IMR-90 (cell line): ENCODE results near the gene PBX3. TPM values are rescaled to one million over a fixed set of nuclear protein-coding genes. Genes with fewer than 3 reads are reported as not detected.

ENCODE experiments used
- ATAC-seq: fragments of 200-7000 bp; cut with Tn5 transposase; 2 replicates; pipeline ENCODE4 v1.9.1; 2020; ENCODE audit warnings: low read depth, mild to moderate bottlenecking, moderate library complexity
- BruUV-seq: library from RNA; stranded (reverse); fragments of 400-500 nt; replicated peaks from 2 replicates; lab custom pipeline; 2021; lab: Mats Ljungman, UMichigan
- CTCF ChIA-PET: fragments of 300-600 bp; formaldehyde crosslinking; extraction: SDS; loops from one replicate; lab custom pipeline; 2021; ENCODE audit warnings: antibody characterized with exemption; lab: Yijun Ruan, JAX
- POLR2A ChIA-PET: fragments of 300-600 bp; sonication (Branson Sonifier 250); formaldehyde crosslinking; loops from one replicate; lab custom pipeline; 2022; ENCODE audit warnings: antibody characterized with exemption; ENCODE audit not compliant: unreplicated experiment; lab: Charles Lee
- DNase-seq: peaks from one replicate; pipeline ENCODE4 v3.0.0; 2013
- H2AFZ ChIP-seq: replicated peaks from 2 replicates; pipeline ENCODE3; 2013; ENCODE audit warnings: low read length, mild to moderate bottlenecking; ENCODE audit not compliant: poor library complexity
- H2AK5ac ChIP-seq: 2 replicates; pipeline ENCODE4 v1.6.1; 2013; ENCODE audit warnings: low read depth, low read length, inconsistent platforms
- H2AK9ac ChIP-seq: replicated peaks from 2 replicates; pipeline ENCODE3; 2013; ENCODE audit warnings: mild to moderate bottlenecking, low read depth, low read length, moderate library complexity; ENCODE audit not compliant: poor library complexity
- H2BK120ac ChIP-seq: 2 replicates; pipeline ENCODE4 v1.6.1; 2013; ENCODE audit warnings: low read depth, low read length, inconsistent platforms
- H2BK15ac ChIP-seq: 3 replicates; pipeline ENCODE4 v1.6.1; 2013; ENCODE audit warnings: low read depth, low read length, inconsistent platforms
- H2BK20ac ChIP-seq: 2 replicates; pipeline ENCODE4 v1.6.1; 2013; ENCODE audit warnings: low read depth, mild to moderate bottlenecking, inconsistent platforms, low read length, moderate library complexity
- H2BK5ac ChIP-seq: 2 replicates; pipeline ENCODE4 v1.6.1; 2013; ENCODE audit warnings: mild to moderate bottlenecking, low read depth, low read length, inconsistent platforms; ENCODE audit not compliant: poor library complexity, severe bottlenecking
- H3K14ac ChIP-seq: replicated peaks from 2 replicates; pipeline ENCODE4 v1.6.1; 2013; ENCODE audit warnings: low read depth, low read length, inconsistent platforms
- H3K18ac ChIP-seq: 2 replicates; pipeline ENCODE4 v1.6.1; 2013; ENCODE audit warnings: low read depth, low read length, control low read depth
- H3K23ac ChIP-seq: 2 replicates; pipeline ENCODE4 v1.6.1; 2013; ENCODE audit warnings: low read depth, low read length, inconsistent platforms
- H3K27ac ChIP-seq: 2 replicates; pipeline ENCODE4 v1.5.1; 2013; ENCODE audit warnings: mild to moderate bottlenecking, control low read depth, low read length; ENCODE audit not compliant: insufficient read depth
- H3K27me3 ChIP-seq: 2 replicates; pipeline ENCODE4 v1.6.1; 2013; ENCODE audit warnings: low read length; ENCODE audit not compliant: control insufficient read depth, insufficient read depth
- H3K36me3 ChIP-seq: 2 replicates; pipeline ENCODE4 v1.6.1; 2013; ENCODE audit warnings: low read length, mixed read lengths; ENCODE audit not compliant: control insufficient read depth, insufficient read depth
- H3K4ac ChIP-seq: 2 replicates; pipeline ENCODE4 v1.6.1; 2013; ENCODE audit warnings: low read depth, low read length, inconsistent platforms
- H3K4me1 ChIP-seq: 2 replicates; pipeline ENCODE4 v1.6.1; 2013; ENCODE audit warnings: low read length, mixed read lengths; ENCODE audit not compliant: control insufficient read depth, insufficient read depth
- H3K4me2 ChIP-seq: 2 replicates; pipeline ENCODE4 v1.6.1; 2013; ENCODE audit warnings: low read depth, mild to moderate bottlenecking, control low read depth, low read length, moderate library complexity
- H3K4me3 ChIP-seq: 2 replicates; pipeline ENCODE4 v1.5.1; 2013; ENCODE audit warnings: low read depth, mild to moderate bottlenecking, control low read depth, low read length, moderate library complexity; ENCODE audit not compliant: insufficient read depth
- H3K56ac ChIP-seq: 2 replicates; pipeline ENCODE4 v1.6.1; 2013; ENCODE audit warnings: low read length, inconsistent platforms; ENCODE audit not compliant: insufficient read depth; ENCODE audit errors: extremely low read depth
- H3K79me1 ChIP-seq, 2 experiments: 2 replicates each; pipeline ENCODE4 v1.6.1; 2013; ENCODE audit warnings: low read length in 2 of 2, inconsistent platforms in 1 of 2, low read depth in 1 of 2
- H3K9ac ChIP-seq: 2 replicates; pipeline ENCODE4 v1.6.1; 2013; ENCODE audit warnings: low read depth, low read length, control low read depth
- H3K9me1 ChIP-seq: 2 replicates; pipeline ENCODE4 v1.6.1; 2013; ENCODE audit warnings: low read length, inconsistent platforms; ENCODE audit not compliant: insufficient read depth
- H3K9me3 ChIP-seq: 2 replicates; pipeline ENCODE4 v1.6.1; 2013; ENCODE audit warnings: low read length; ENCODE audit not compliant: control insufficient read depth, insufficient read depth
- H4K20me1 ChIP-seq: 2 replicates; pipeline ENCODE4 v1.6.1; 2013; ENCODE audit warnings: low read length, inconsistent platforms; ENCODE audit not compliant: insufficient read depth
- H4K5ac ChIP-seq: 2 replicates; pipeline ENCODE4 v1.6.1; 2013; ENCODE audit warnings: mild to moderate bottlenecking, low read depth, low read length, control low read depth
- H4K8ac ChIP-seq, 2 experiments: 2 replicates each; pipeline ENCODE4 v1.6.1; 2013; ENCODE audit warnings: low read depth in 2 of 2, low read length in 2 of 2, control low read depth in 1 of 2, inconsistent platforms in 1 of 2
- H4K91ac ChIP-seq: 2 replicates; pipeline ENCODE4 v1.6.1; 2013; ENCODE audit warnings: low read depth, low read length, inconsistent platforms; ENCODE audit not compliant: insufficient read depth
- CHD1 ChIP-seq: IDR thresholded peaks from 2 replicates; pipeline ENCODE4 v1.6.1; 2012; ENCODE audit warnings: low read depth, low read length, improper control_type of control experiment
- CTCF ChIP-seq: conservative IDR thresholded peaks from 2 replicates; pipeline ENCODE4 v1.5.1; 2012; ENCODE audit warnings: mild to moderate bottlenecking, low read depth, low read length, improper control_type of control experiment
- MAFK ChIP-seq: IDR thresholded peaks from 2 replicates; pipeline ENCODE4 v1.6.1; 2012; ENCODE audit warnings: low read depth, low read length, improper control_type of control experiment
- MAZ ChIP-seq: IDR thresholded peaks from 2 replicates; pipeline ENCODE4 v1.6.1; 2012; ENCODE audit warnings: low read depth, mild to moderate bottlenecking, low read length, improper control_type of control experiment, moderate library complexity, borderline replicate concordance
- NFE2L2 ChIP-seq: fragments of 150-350 bp; IDR thresholded peaks from 2 replicates; pipeline ENCODE4 v1.6.1; 2016; ENCODE audit warnings: low read depth, mild to moderate bottlenecking, low read length
- POLR2A ChIP-seq: IDR thresholded peaks from 2 replicates; pipeline ENCODE4 v1.6.1; 2012; ENCODE audit warnings: mild to moderate bottlenecking, low read depth, low read length
- RCOR1 ChIP-seq: IDR thresholded peaks from 2 replicates; pipeline ENCODE4 v1.6.1; 2012; ENCODE audit warnings: mild to moderate bottlenecking, low read length, improper control_type of control experiment; ENCODE audit not compliant: insufficient replicate concordance
- RFX5 ChIP-seq: IDR thresholded peaks from 2 replicates; pipeline ENCODE4 v1.8.0; 2012; ENCODE audit warnings: low read depth, mild to moderate bottlenecking, low read length, moderate library complexity
- SMC3 ChIP-seq: fragments of 150-350 bp; IDR thresholded peaks from 2 replicates; pipeline ENCODE4 v1.6.1; 2016; ENCODE audit warnings: low read depth, mild to moderate bottlenecking, antibody characterized with exemption, low read length, moderate library complexity
- WGBS, 2 experiments: methylation state at CpG; one replicate each; pipeline versions ENCODE4 v1.1.5 to v1.1.7; 2013; ENCODE audit warnings: missing lambda C conversion rate in 2 of 2; ENCODE audit not compliant: insufficient read length in 1 of 2; ENCODE audit errors: extremely low coverage in 2 of 2; 5-methylcytosine and 5-hydroxymethylcytosine counted together
- dilution Hi-C: fragments of 300-500 bp; cut with HindIII; formaldehyde crosslinking; loops from one replicate; pipeline ENCODE4 v1.14.3; 2018; ENCODE audit warnings: low sequenced_read_pairs; ENCODE audit not compliant: unreplicated experiment
- in situ Hi-C: fragments of 300-500 bp; cut with MboI; formaldehyde crosslinking; loops from 3 replicates; pipeline ENCODE4 v1.14.3; 2019; ENCODE audit warnings: low sequenced_read_pairs, inconsistent platforms, mixed read lengths
- intact Hi-C: fragments of 100-400 bp; cut with micrococcal nuclease; formaldehyde crosslinking; loops from 2 replicates; pipeline ENCODE4 v1.10.0; 2022
- polyA plus RNA-seq, 3 experiments: library from polyadenylated mRNA; depleted of rRNA; stranded (reverse); fragments of >200 nt; gene quantifications; 2 replicates each; pipeline ENCODE4 v1.2.3, GENCODE V29; 2012; ENCODE audit warnings: low replicate concordance in 1 of 3
- total RNA-seq: library from RNA; depleted of rRNA; stranded (reverse); fragments of >200 nt; gene quantifications from 2 replicates; pipeline ENCODE4 v1.2.3, GENCODE V29; 2012
- TF ChIP-seq, protein P1 (sequence below): fragments of 150-350 bp; IDR thresholded peaks from 2 replicates; pipeline ENCODE4 v1.6.1; 2017; ENCODE audit warnings: mild to moderate bottlenecking, antibody characterized with exemption, low read length, low read depth
- TF ChIP-seq, protein P2 (sequence below): fragments of 150-350 bp; IDR thresholded peaks from 2 replicates; pipeline ENCODE4 v1.6.1; 2016; ENCODE audit warnings: low read depth, mild to moderate bottlenecking, low read length, moderate library complexity, borderline replicate concordance

Gene PBX3
- total and polyA plus RNA-seq, 2 of the 4 experiments (the other 2 are of a cell fraction) = 12.0 to 15.6 TPM

DNA sequence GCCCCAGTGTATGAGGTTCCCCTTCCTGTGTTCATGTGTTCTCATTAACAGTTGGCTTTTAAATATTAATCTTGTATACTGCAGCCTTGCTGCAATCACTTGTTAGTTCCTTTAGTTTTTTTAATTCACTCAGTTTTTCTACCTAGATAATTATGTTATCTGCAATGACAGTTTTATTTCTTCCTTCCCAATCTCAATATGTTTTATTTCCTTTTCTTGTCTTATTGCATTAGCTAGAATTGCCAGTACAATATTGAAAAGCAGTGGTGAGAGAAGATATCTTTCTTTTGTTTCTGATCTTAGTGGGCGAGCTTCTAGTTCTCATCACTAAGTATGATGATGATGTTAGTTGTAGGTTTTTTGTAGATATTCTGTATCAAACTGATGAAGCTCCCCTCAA is 232.2 kb downstream of the PBX3 start:
- no peak overlapping the region for H3K23ac ChIP-seq
- no peak overlapping the region for H3K9ac ChIP-seq
- no peak overlapping the region for H2AFZ ChIP-seq
- peaks cover 13% of the 10 kb centered on the region for H3K27me3 ChIP-seq
- no peak overlapping the region for H3K18ac ChIP-seq
- ChIA-PET CTCF (no interaction called here), POLR2A (no interaction called here)
- no peak overlapping the region for H4K5ac ChIP-seq
- no peaks in the 10 kb centered on the region for H3K79me1 ChIP-seq
- peaks cover 2% of the 10 kb centered on the region; the same call in 1 of the 2 replicates for H3K9me3 ChIP-seq
- H3K4ac ChIP-seq = no peak overlapping the region
- no peaks in the 10 kb centered on the region for H4K20me1 ChIP-seq
- no peak for TF ChIP-seq SMC3
- no peak for TF ChIP-seq CTCF
- no peak for TF ChIP-seq MAFK
- TF ChIP-seq RFX5 = no peak
- TF ChIP-seq, protein P1, sequence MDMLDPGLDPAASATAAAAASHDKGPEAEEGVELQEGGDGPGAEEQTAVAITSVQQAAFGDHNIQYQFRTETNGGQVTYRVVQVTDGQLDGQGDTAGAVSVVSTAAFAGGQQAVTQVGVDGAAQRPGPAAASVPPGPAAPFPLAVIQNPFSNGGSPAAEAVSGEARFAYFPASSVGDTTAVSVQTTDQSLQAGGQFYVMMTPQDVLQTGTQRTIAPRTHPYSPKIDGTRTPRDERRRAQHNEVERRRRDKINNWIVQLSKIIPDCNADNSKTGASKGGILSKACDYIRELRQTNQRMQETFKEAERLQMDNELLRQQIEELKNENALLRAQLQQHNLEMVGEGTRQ = no peak
- TF ChIP-seq NFE2L2 = no peak
- no peak for TF ChIP-seq CHD1
- TF ChIP-seq POLR2A = no peak
- TF ChIP-seq MAZ = no peak
- no peak for TF ChIP-seq RCOR1
- TF ChIP-seq, protein P2, sequence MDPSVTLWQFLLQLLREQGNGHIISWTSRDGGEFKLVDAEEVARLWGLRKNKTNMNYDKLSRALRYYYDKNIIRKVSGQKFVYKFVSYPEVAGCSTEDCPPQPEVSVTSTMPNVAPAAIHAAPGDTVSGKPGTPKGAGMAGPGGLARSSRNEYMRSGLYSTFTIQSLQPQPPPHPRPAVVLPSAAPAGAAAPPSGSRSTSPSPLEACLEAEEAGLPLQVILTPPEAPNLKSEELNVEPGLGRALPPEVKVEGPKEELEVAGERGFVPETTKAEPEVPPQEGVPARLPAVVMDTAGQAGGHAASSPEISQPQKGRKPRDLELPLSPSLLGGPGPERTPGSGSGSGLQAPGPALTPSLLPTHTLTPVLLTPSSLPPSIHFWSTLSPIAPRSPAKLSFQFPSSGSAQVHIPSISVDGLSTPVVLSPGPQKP = no peak
- H3K4me3 ChIP-seq = no peak overlapping the region
- ATAC-seq = no peak
- no peak overlapping the region for H2BK20ac ChIP-seq
- no peak overlapping the region for H3K14ac ChIP-seq
- H2BK15ac ChIP-seq = no peak overlapping the region
- no peaks in the 10 kb centered on the region for H3K36me3 ChIP-seq
- dilution Hi-C loops = no loop called here
- H2AK5ac ChIP-seq = no peak overlapping the region
- H4K91ac ChIP-seq = no peak overlapping the region
- H3K9me1 ChIP-seq = no peaks in the 10 kb centered on the region
- H3K4me2 ChIP-seq = no peak overlapping the region
- in situ Hi-C loops = no loop called here
- no peak for DNase-seq
- no peak overlapping the region for H3K27ac ChIP-seq
- H2BK120ac ChIP-seq = no peak overlapping the region
- H3K4me1 ChIP-seq = no peaks in the 10 kb centered on the region
- no peak overlapping the region for H3K56ac ChIP-seq
- no peak overlapping the region for H2BK5ac ChIP-seq
- BruUV-seq = no TSS peak
- intact Hi-C loops = no loop called here
- no peak overlapping the region for H4K8ac ChIP-seq
- H2AK9ac ChIP-seq = no peak overlapping the region
- no CpG with 5 or more reads among the region's 1 CpG for WGBS, 2 experiments
